ENCODE measurements around the gene FABP7. TPM values are rescaled to one million over a fixed set of nuclear protein-coding genes. Genes with fewer than 3 reads are reported as not detected.

Gene FABP7
- total RNA-seq: 10 to 100 TPM; 22.4 to 78.8 (median 43.2) TPM

- no peak within 1 kb of the TSS for H3K4me3 ChIP-seq (ENCODE audit: low read depth, poor library complexity, severe bottlenecking)
- intact Hi-C loops (cut with DNase I; ENCODE audit: low total_unique reads): no loop called here
- 49 to 55% methylated on average over 3 of the region's 3 CpGs for WGBS, 2 donors
- TF ChIP-seq POLR2A (IDR thresholded peaks at IDR 0.05) (no peak), CTCF (IDR thresholded peaks at IDR 0.05) (no peak)
- no peak for DNase-seq (ENCODE audit: low spot score in 2 of 2)
Observed at GRCh38 chr6:122779667-122780066, at the start of gene FABP7. FABP7 (plus strand) TSS chr6:122779716; CDS start chr6:122779795, 79 bp downstream.

- no peak overlapping the region for H3K4me3 ChIP-seq (ENCODE audit: low read depth, poor library complexity, severe bottlenecking)
Observed at GRCh38 chr6:122730334-122730733, 49.2 kb upstream of the FABP7 start.

GRCh38 chr6:122730775-122731386 is 48.6 kb upstream of the FABP7 start:
- TF ChIP-seq POLR2A (IDR thresholded peaks at IDR 0.05): no peak
- TF ChIP-seq CTCF (IDR thresholded peaks at IDR 0.05): no peak
- 1 to 3% methylated on average over 4 of the region's 4 CpGs for WGBS, 2 donors
- H3K4me3 ChIP-seq (ENCODE audit: low read depth, poor library complexity, severe bottlenecking): no peak overlapping the region
- no peak for DNase-seq (ENCODE audit: low spot score in 2 of 2)
- intact Hi-C loops (cut with DNase I; ENCODE audit: low total_unique reads): no loop called here

More at GRCh38 chr6:122730334-122730733, 49.2 kb upstream of the FABP7 start:
- TF ChIP-seq CTCF (IDR thresholded peaks at IDR 0.05): no peak
- TF ChIP-seq POLR2A (IDR thresholded peaks at IDR 0.05): no peak
- intact Hi-C loops (cut with DNase I; ENCODE audit: low total_unique reads): no loop called here
- no peak for DNase-seq (ENCODE audit: low spot score in 2 of 2)
- WGBS, 2 donors: 76% methylated on average over 3 of the region's 3 CpGs

GRCh38 chr6:122733259-122733658 is 46.3 kb upstream of the FABP7 start:
- WGBS, 2 donors: 63 to 82% methylated on average over 4 of the region's 4 CpGs
- TF ChIP-seq CTCF (IDR thresholded peaks at IDR 0.05) (no peak), POLR2A (IDR thresholded peaks at IDR 0.05) (no peak)
- DNase-seq (ENCODE audit: low spot score in 2 of 2): no peak
- no peak overlapping the region for H3K4me3 ChIP-seq (ENCODE audit: low read depth, poor library complexity, severe bottlenecking)
- intact Hi-C loops (cut with DNase I; ENCODE audit: low total_unique reads): no loop called here

GRCh38 chr6:122734529-122735395 is 44.8 kb upstream of the FABP7 start:
- 46 to 50% methylated on average over 10 of the region's 10 CpGs for WGBS, 2 donors
- intact Hi-C loops (cut with DNase I; ENCODE audit: low total_unique reads): no loop called here
- TF ChIP-seq POLR2A (IDR thresholded peaks at IDR 0.05) (no peak), CTCF (IDR thresholded peaks at IDR 0.05) (no peak)
- H3K4me3 ChIP-seq (ENCODE audit: low read depth, poor library complexity, severe bottlenecking): no peak overlapping the region
- no peak for DNase-seq (ENCODE audit: low spot score in 2 of 2)
